Measurements from ENCODE around the gene CNTNAP2. TPM values are rescaled to one million over a fixed set of nuclear protein-coding genes. Genes with fewer than 3 reads are reported as not detected.

The CNTNAP2 gene
- total and polyA plus RNA-seq, 11 donors: 0.01 to 2.6 (median 0.31) TPM; not detected in 3

GRCh38 chr7:147859486-147859885, 1742.9 kb downstream of the CNTNAP2 start:
- ATAC-seq: no peak
- TF ChIP-seq CTCF (IDR thresholded peaks at IDR 0.05): no peak
- no peak for TF ChIP-seq POLR2A (IDR thresholded peaks at IDR 0.05)
- H3K9me3 ChIP-seq: peaks cover 0 to 4% (median 0%) of the 10 kb centered on the region in 12 donors

GRCh38 chr7:147861058-147861716, 1744.6 kb downstream of the CNTNAP2 start:
- no peak for TF ChIP-seq POLR2A (IDR thresholded peaks at IDR 0.05)
- no peak for TF ChIP-seq CTCF (IDR thresholded peaks at IDR 0.05)

More at GRCh38 chr7:147859486-147859885, 1742.9 kb downstream of the CNTNAP2 start:
- no peak for DNase-seq
- no peak overlapping the region for H3K27ac ChIP-seq
- H3K27me3 ChIP-seq: no peaks in the 10 kb centered on the region
- no peak overlapping the region for H3K4me3 ChIP-seq
- no peaks in the 10 kb centered on the region for H3K36me3 ChIP-seq
- intact Hi-C loops (cut with DNase I): no loop called here
- no peaks in the 10 kb centered on the region for H3K4me1 ChIP-seq

GRCh38 chr7:147861945-147862344, 1745.3 kb downstream of the CNTNAP2 start:
- Histone ChIP-seq H3K4me3 (no peak overlapping the region), H3K4me1 (no peaks in the 10 kb centered on the region), H3K36me3 (no peaks in the 10 kb centered on the region), H3K27ac (no peak overlapping the region), H3K9me3 (peaks cover 0 to 4% (median 0%) of the 10 kb centered on the region in 12 donors), H3K27me3 (no peaks in the 10 kb centered on the region)
- 66 to 75% (median 74%) methylated on average over 6 of the region's 6 CpGs for whole genome bisulfite sequencing, 4 donors
- TF ChIP-seq CTCF (IDR thresholded peaks at IDR 0.05): no peak
- no peak for TF ChIP-seq POLR2A (IDR thresholded peaks at IDR 0.05)
- intact Hi-C loops (cut with DNase I): no loop called here
- ATAC-seq: no peak
- DNase-seq: no peak

More at GRCh38 chr7:147861058-147861716, 1744.6 kb downstream of the CNTNAP2 start:
- Histone ChIP-seq H3K9me3 (peaks cover 0 to 4% (median 0%) of the 10 kb centered on the region in 12 donors), H3K4me3 (no peak overlapping the region), H3K27me3 (no peaks in the 10 kb centered on the region), H3K4me1 (no peaks in the 10 kb centered on the region), H3K36me3 (no peaks in the 10 kb centered on the region), H3K27ac (no peak overlapping the region)
- intact Hi-C loops (cut with DNase I): no loop called here
- ATAC-seq: no peak
- WGBS, 4 donors: 70 to 100% (median 81%) methylated on average over 1 of the region's 1 CpG
- DNase-seq: no peak

- Histone ChIP-seq H3K36me3 (no peaks in the 10 kb centered on the region), H3K9me3 (peaks cover 0 to 9% (median 0%) of the 10 kb centered on the region in 12 donors), H3K27me3 (no peaks in the 10 kb centered on the region), H3K27ac (no peak overlapping the region), H3K4me3 (no peak overlapping the region), H3K4me1 (no peaks in the 10 kb centered on the region)
- DNase-seq: no peak
- 69 to 75% (median 69%) methylated on average over 2 of the region's 2 CpGs for WGBS, 4 donors
- intact Hi-C loops (cut with DNase I): no loop called here
- no peak for ATAC-seq
- TF ChIP-seq CTCF (IDR thresholded peaks at IDR 0.05): no peak
- no peak for TF ChIP-seq POLR2A (IDR thresholded peaks at IDR 0.05)
Observed at GRCh38 chr7:147869456-147869855, 1752.9 kb downstream of the CNTNAP2 start.

All from heart left ventricle (tissue), 16 donors.